Subcutaneous abdominal adipose tissue (tissue), 5 donors: Measurements from ENCODE around the gene NKAP.
A peak's percentile ranks its signal among the peaks of the same experiment; 100 is the strongest.
"Not testable (repeated sequence)": the region's sequence is repeated elsewhere in the genome, so short reads cannot be mapped to it uniquely, and the experiment has no call there.

Source experiments
- H3K27ac ChIP-seq: one replicate; pipeline ENCODE4 v1.7.0; 2013; ENCODE audit warnings: low read depth, mild to moderate bottlenecking, inconsistent platforms, low read length, moderate library complexity
- H3K27me3 ChIP-seq, 5 donors: one replicate each; pipeline ENCODE4 v1.7.0; 2013; ENCODE audit warnings: low read length in 5 of 5, inconsistent platforms in 1 of 5; ENCODE audit not compliant: control insufficient read depth in 5 of 5, insufficient read depth in 4 of 5
- H3K36me3 ChIP-seq, 5 donors: one replicate each; pipeline ENCODE4 v1.7.0; 2013; ENCODE audit warnings: low read length in 5 of 5; ENCODE audit not compliant: control insufficient read depth in 5 of 5, insufficient read depth in 5 of 5
- H3K4me1 ChIP-seq, 5 donors: one replicate each; pipeline ENCODE4 v1.7.0; 2013; ENCODE audit warnings: low read length in 5 of 5, mild to moderate bottlenecking in 3 of 5, moderate library complexity in 1 of 5; ENCODE audit not compliant: control insufficient read depth in 5 of 5, insufficient read depth in 5 of 5
- H3K4me3 ChIP-seq, 5 donors: one replicate each; pipeline ENCODE4 v1.7.0; 2013; ENCODE audit warnings: low read length in 5 of 5, low read depth in 1 of 5
- H3K9ac ChIP-seq, 5 donors: one replicate each; pipeline ENCODE4 v1.7.0; 2013; ENCODE audit warnings: low read length in 5 of 5, mild to moderate bottlenecking in 4 of 5, moderate library complexity in 3 of 5
- H3K9me3 ChIP-seq, 5 donors: one replicate each; pipeline ENCODE4 v1.7.0; 2013; ENCODE audit warnings: low read length in 5 of 5; ENCODE audit not compliant: control insufficient read depth in 5 of 5
- donor health status: healthy.
- donor health status: healthy.
- donor health status: healthy.
- donor health status: healthy.
- donor health status: healthy.

The NKAP gene

GRCh38 chrX:119891961-119892692 lies 51.4 kb downstream of the NKAP start:
- H3K27me3 ChIP-seq, result peaks cover 0 to 13% (median 3%) of the 10 kb centered on the region in 5 donors
- not testable (repeated sequence) for H3K36me3 ChIP-seq, H3K9me3 ChIP-seq, H3K4me1 ChIP-seq, H3K27ac ChIP-seq, H3K9ac ChIP-seq, H3K4me3 ChIP-seq

- H3K27ac ChIP-seq, H3K4me1 ChIP-seq, H3K4me3 ChIP-seq, H3K9me3 ChIP-seq, H3K36me3 ChIP-seq, H3K9ac ChIP-seq, H3K27me3 ChIP-seq: not testable (repeated sequence)
Observed at GRCh38 chrX:119890626-119891025, 52.9 kb downstream of the NKAP start.

- Histone ChIP-seq H3K27ac (no peak overlapping the region), H3K9ac (peak overlapping the region in 1 of 5 donors; percentile 11), H3K27me3 (peaks cover 0 to 8% (median 3%) of the 10 kb centered on the region in 5 donors), H3K9me3 (no peaks in the 10 kb centered on the region), H3K4me3 (peak overlapping the region in 3 of 5 donors; percentile 24 to 57 (median 34)), H3K36me3 (no peaks in the 10 kb centered on the region), H3K4me1 (peaks cover 0 to 4% (median 0%) of the 10 kb centered on the region in 5 donors)
Observed at GRCh38 chrX:119887721-119888425, 55.7 kb downstream of the NKAP start.

GRCh38 chrX:119885554-119886428 lies 57.8 kb downstream of the NKAP start:
- Histone ChIP-seq H3K27ac (no peak overlapping the region), H3K9ac (peak overlapping the region in 1 of 5 donors; percentile 6)

DNA sequence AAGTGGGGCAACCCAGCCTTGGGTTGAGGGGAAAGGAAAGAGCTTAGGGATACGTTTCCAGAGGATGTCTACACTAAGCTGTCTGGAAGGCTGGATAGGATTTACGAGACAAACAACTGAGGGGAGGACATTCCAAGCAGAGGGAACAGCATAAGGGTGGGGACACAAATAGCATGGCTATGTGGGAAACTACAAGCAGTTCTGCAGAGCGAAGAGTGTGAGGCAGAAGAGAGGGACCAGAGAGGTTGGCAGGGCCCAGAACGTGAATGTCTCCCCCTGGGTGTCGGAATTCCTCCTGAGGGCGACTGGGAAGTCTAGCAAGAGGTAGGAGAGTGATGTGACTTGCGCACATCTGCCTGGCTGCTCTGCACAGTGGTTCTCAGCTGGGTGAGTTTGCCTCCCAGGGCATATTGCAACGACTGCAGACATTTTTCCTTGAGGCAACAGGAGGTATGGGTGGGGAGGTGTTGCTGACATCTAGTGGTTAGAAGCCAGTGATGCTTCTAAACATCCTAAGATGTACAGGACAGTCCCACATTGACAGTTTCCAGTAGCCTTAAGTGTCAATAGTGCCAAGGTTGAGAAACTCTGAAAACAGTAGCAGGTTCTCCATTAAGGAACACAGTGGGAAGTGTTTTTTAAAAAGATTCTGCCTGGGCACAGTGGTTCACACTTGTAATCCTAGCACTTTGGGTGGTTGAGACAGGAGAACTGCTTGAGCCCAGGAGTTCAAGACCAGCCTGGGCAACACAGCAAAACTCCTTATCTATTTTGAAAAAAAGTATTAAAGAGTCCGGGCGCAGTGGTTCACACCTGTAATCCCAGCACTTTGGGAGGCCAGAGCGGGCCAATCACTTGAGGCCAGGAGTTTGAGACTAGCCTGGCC lies 62.8 kb downstream of the NKAP start:
- Histone ChIP-seq H3K4me3 (no peak overlapping the region), H3K27me3 (peaks cover 0 to 6% (median 0%) of the 10 kb centered on the region in 5 donors), H3K4me1 (no peaks in the 10 kb centered on the region), H3K9me3 (no peaks in the 10 kb centered on the region), H3K9ac (no peak overlapping the region), H3K36me3 (peaks cover 0 to 9% (median 5%) of the 10 kb centered on the region in 5 donors), H3K27ac (no peak overlapping the region)

More at GRCh38 chrX:119885554-119886428, 57.8 kb downstream of the NKAP start:
- Histone ChIP-seq H3K27me3 (peaks cover 0 to 13% (median 3%) of the 10 kb centered on the region in 5 donors), H3K4me1 (peaks cover 0 to 4% (median 0%) of the 10 kb centered on the region in 5 donors), H3K4me3 (peak overlapping the region in 4 of 5 donors; percentile 7 to 38 (median 24)), H3K36me3 (no peaks in the 10 kb centered on the region), H3K9me3 (no peaks in the 10 kb centered on the region)

- no peak overlapping the region for H3K4me3 ChIP-seq
- H3K9me3 ChIP-seq, result no peaks in the 10 kb centered on the region
- peaks cover 0 to 11% (median 5%) of the 10 kb centered on the region in 5 donors for H3K36me3 ChIP-seq
- no peak overlapping the region for H3K9ac ChIP-seq
- H3K4me1 ChIP-seq, result no peaks in the 10 kb centered on the region
- H3K27me3 ChIP-seq, result peaks cover 0 to 6% (median 0%) of the 10 kb centered on the region in 5 donors
- H3K27ac ChIP-seq, result no peak overlapping the region
Observed at GRCh38 chrX:119880076-119880475, 63.5 kb downstream of the NKAP start.

DNA sequence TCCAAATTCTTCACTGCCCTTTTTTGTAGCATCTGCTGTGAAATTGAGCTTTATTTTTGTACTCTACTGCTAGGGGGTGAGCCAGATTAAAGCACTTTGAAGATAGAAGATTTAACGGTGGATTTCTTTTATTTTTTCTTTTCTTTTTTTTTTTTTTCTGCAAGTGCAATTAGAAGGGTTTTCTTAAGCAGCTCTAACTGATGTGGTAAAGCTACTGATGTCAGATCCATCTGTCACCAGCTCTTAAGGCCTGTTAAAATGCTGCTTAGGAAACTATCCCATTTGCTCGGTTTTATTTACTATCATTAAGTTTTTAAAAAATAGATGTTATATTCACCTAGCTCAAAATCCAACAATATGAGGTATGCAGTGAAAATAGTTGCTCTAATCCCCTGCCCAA lies 64.8 kb downstream of the NKAP start:
- Histone ChIP-seq H3K9me3 (no peaks in the 10 kb centered on the region), H3K4me1 (no peaks in the 10 kb centered on the region), H3K27me3 (peaks cover 0 to 6% (median 0%) of the 10 kb centered on the region in 5 donors), H3K9ac (no peak overlapping the region), H3K4me3 (no peak overlapping the region), H3K36me3 (peaks cover 0 to 11% (median 5%) of the 10 kb centered on the region in 5 donors), H3K27ac (no peak overlapping the region)

DNA sequence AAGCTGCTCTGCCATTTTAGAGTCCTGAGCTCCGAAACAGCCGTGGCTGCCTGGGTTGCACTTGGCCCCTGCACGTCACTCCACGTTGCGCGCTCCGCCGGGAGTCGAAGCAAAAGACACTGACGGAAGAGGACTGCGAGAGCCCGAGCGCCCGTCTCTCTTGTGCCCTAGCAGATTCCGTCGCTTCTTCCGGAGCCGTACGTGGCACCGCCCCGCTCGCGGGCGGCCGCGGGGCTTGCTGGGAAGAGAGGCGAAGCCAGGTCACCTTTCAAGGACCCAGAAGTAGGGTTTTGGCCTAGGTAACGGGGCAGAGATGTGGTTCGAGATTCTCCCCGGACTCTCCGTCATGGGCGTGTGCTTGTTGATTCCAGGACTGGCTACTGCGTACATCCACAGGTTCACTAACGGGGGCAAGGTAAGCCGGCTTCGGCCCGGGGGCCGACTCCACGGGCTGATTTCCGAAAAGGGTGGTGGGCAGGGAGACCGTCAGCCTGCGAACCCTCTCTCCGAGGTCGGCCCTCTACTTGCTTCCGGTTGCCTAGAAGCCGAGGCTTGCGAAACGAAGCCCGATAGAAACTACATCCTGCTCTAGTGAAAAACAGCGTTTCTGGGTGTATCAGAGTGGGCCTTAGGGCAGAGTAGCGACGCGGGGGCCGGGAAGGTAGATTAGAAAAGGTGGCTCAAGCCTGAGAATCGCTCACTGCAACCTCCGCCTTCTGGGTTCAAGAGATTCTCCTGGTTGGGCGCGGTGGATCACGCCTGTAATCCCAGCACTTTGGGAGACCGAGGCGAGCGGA lies 71.8 kb downstream of the NKAP start, which contains the start of the genes NDUFA1 and RNF113A:
Gene NDUFA1, plus strand, starts transcription at position 234 of the 797 bp plus-strand sequence. Its CDS starts 80 bp downstream, at position 314.
Gene RNF113A, minus strand, starts transcription at position 135 of the 797 bp plus-strand sequence. Its CDS starts 120 bp downstream, at position 15.
- H3K4me3 ChIP-seq, result peak within 1 kb of the TSS; percentile 62 to 92 (median 80)

More for the DNA sequence above, 71.8 kb downstream of the NKAP start, which contains the start of the genes NDUFA1 and RNF113A:
- H3K4me1 ChIP-seq, result peaks cover 0 to 16% (median 9%) of the 10 kb centered on the region in 5 donors
- H3K27ac ChIP-seq, result peak within 1 kb of the TSS; percentile 90
- H3K9me3 ChIP-seq, result peaks cover 0 to 7% (median 0%) of the 10 kb centered on the region in 5 donors
- no peaks in the 10 kb centered on the region for H3K27me3 ChIP-seq
- peak within 1 kb of the TSS; percentile 68 to 86 (median 85) for H3K9ac ChIP-seq
- H3K36me3 ChIP-seq, result peaks cover 0 to 5% (median 4%) of the 10 kb centered on the region in 5 donors
